CD4-positive, alpha-beta T cell treated with Interleukin-12 subunit alpha and Interleukin-12 subunit beta, for 1 hour (primary cell): ENCODE data around the gene PCSK4.

Experiments used
- DNase-seq: peaks from one replicate; pipeline ENCODE4 v3.0.0-alpha.2; 2020

PCSK4 gene

GRCh38 chr19:1452802-1453524 is 37.2 kb downstream of the PCSK4 start:
- DNase-seq = no peak

- DNase-seq = no peak
Measured at GRCh38 chr19:1451916-1452801, 38.0 kb downstream of the PCSK4 start.

- no peak for DNase-seq
Measured at GRCh38 chr19:1450735-1451731, 39.1 kb downstream of the PCSK4 start.

DNA sequence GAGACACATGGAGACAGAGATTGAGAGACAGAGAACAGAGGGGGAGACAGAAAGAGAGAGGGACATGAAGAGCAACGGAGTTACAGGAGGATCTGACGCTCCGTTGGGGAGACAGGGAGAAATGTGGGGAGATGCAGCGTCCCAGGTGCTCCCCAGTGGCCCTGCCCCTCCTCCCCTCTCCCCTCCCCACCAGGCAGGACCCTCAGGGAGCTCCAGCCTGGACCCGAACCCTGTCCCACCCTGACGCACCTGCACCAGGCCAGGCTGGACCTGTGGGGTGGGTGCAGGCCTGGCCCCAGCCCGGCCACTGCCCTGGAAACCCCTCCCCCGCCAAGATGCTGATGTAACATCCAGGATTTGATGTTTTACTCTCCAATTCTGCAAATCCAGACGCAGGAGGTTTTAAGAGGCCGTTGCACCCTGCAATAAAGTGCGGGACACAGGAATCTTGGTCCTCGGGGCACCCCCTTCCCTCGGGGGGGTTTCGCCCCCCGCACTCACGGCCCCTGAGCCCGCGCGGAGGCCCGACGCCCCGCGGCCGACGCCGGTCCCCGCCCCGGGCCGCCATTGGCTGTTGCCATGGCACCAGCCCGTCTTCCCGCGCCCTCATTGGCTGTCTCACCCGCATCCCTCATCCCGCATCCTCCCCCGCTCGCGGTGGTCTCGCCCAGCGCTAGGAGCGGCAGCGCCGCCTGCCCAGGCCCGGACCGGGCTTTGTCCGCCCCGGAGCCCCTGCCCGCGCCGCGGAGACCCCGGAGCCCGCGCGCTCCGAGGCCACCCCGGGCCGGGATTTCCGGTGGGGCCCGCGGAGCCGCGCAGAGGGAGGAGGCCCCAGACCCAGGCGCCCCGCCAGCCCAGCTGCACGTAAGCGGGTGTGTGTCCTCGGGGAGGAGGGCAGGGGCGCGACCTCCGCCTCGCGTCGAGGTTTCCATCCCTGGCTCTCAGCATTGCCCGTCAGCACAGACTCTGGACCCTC is 40.4 kb downstream of the PCSK4 start, which contains the start of gene APC2:
Gene APC2 (plus strand): TSS at position 655 of the 976 bp plus-strand sequence. CDS start 2,881 bp downstream, outside the sequence.
- DNase-seq = peak; percentile 40

GRCh38 chr19:1447944-1448343 is 42.2 kb downstream of the PCSK4 start:
- DNase-seq = no peak

GRCh38 chr19:1447504-1447903 is 42.6 kb downstream of the PCSK4 start:
- DNase-seq = no peak

DNA sequence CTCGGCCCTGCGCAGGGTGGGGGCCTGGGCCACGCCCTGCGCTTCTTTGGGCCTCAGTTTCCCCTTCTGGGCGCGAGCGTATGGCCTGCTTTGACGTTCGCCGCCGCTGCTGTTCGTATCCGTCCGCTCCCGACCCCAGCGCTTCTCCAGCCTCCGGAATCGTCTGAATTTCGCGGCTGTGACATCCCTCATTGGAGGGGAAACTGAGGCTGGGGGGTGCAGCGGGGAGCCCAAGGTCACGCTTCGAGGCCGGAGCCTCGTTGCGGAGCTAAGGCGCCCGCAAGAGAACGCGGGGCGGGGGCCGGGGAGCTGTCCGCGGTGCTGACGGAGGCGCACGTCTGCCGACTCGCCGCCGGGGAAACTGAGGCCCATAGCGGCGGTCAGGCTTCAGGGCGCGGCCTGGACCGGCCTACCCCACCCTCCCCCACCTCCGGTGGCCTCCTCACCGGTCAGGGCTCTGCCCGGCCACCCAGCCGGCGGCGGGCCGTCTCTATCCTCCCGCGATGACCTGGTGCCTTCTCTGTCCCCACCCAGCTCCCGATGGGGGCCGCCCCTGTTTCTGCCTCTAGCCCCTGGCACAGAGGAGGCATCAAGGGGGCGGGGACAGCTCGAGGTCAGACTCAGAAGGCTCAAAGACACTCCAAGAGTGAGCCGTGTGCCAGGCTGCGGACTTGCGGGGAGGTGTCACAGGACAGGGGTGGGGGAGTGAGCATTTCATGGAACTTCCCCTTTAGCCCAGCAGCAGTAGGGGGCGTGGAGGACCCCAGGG is 43.3 kb downstream of the PCSK4 start:
- peak; percentile 34 for DNase-seq

- no peak for DNase-seq
Measured at GRCh38 chr19:1445932-1446712, 44.0 kb downstream of the PCSK4 start.

DNA sequence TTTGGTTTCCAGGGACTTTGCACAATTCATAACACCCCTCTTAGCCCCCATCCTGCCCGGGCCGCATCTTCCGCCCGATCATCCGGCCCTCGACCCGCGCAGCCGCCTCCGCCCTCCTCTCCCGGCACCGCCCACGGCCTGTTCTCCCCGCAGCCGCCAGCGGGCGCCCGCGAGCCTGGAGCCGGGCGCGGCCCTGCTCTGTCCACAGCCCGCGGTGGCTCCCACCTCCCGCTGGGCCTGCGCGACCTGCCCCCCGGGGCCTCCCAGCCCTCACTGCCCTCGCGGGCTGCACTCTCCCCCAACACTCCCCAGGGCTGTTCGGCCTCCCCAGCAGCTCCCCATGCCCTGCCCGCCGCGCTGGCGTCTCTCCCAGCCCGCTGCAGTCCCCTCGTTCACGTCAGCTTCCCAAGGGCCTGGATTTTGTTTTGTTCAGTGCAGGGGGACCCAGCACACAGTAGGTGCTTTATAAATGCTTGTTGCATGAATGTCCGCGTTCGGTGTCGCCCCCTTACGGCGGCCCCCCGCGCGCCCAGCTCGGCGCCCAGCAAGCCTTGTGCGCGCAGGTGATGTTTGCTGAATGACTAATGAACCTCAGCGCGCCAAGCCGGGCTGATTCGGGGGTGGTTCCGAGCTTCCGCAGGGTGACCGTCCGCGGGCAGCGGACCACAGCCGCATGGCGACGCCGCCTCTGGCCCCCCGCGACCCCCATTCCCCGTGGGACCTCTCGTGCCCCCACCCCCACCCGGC is 44.8 kb downstream of the PCSK4 start:
- DNase-seq = peak; percentile 82

GRCh38 chr19:1441677-1442438 is 48.3 kb downstream of the PCSK4 start:
- DNase-seq = no peak

GRCh38 chr19:1441022-1441426 is 49.1 kb downstream of the PCSK4 start:
- DNase-seq = no peak

GRCh38 chr19:1440418-1440801 is 49.7 kb downstream of the PCSK4 start:
- no peak for DNase-seq

GRCh38 chr19:1439525-1440417 is 50.4 kb downstream of the PCSK4 start:
- peak; percentile 33 for DNase-seq

- DNase-seq = no peak
Measured at GRCh38 chr19:1438933-1439354, 51.2 kb downstream of the PCSK4 start.

- DNase-seq = peak; percentile 97
Measured at GRCh38 chr19:1438035-1438932, 51.9 kb downstream of the PCSK4 start, which contains the start of gene RPS15. Gene RPS15, plus strand, starts transcription at chr19:1438396. Its CDS starts 30 bp downstream, at chr19:1438426.

DNA sequence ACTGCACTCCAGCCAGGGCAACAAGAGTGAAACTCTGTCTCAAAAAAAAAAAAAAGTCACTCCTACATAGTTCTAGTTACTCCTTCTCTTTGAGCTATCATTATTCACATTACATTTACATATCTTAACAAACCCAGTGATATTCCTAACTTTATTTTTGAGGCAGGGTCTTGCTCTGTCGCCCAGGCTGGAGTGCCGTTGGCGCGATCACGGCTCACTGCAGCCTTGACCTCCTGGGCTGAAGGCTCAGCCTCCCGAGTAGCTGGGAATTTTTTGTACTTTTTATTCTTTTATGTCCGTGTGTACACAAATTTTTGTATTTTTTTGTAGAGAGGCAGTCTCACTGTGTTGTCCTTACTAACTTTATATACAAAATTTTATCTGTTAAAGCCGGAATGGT is 52.5 kb downstream of the PCSK4 start:
- DNase-seq = no peak
